K562 (cell line): ENCODE measurements around the gene ING4. TPM values are rescaled to one million over a fixed set of nuclear protein-coding genes. Genes with fewer than 3 reads are reported as not detected.

Source experiments
- CTCF ChIP-seq, 3 experiments: IDR thresholded peaks in 2 of 3; conservative IDR thresholded peaks in 1 of 3; 2 replicates each; pipeline ENCODE4 v1.5.1; 2011 to 2012; ENCODE audit warnings: low read length in 3 of 3, mild to moderate bottlenecking in 3 of 3, control low read depth in 2 of 3, improper control_type of control experiment in 1 of 3, inconsistent platforms in 1 of 3, low read depth in 1 of 3, mixed read lengths in 1 of 3, moderate library complexity in 1 of 3; ENCODE audit not compliant: insufficient read depth in 2 of 3
- PCBP2 ChIP-seq: fragments of 200-400 bp; formaldehyde crosslinking; IDR thresholded peaks from 2 replicates; pipeline ENCODE4 v1.6.1; 2018; ENCODE audit warnings: low read length, low read depth, mild to moderate bottlenecking, moderate library complexity; ENCODE audit not compliant: poor library complexity, severe bottlenecking
- RAD21 ChIP-seq, 2 experiments: fragments of 250-450 bp in 1 of 2; fragments of 450-650 bp in 1 of 2; sonication (Bioruptor Pico) in 1 of 2; formaldehyde crosslinking in 1 of 2; IDR thresholded peaks in 1 of 2; conservative IDR thresholded peaks in 1 of 2; 2 replicates each; pipeline versions ENCODE4 v1.4.0 to v1.8.0; 2020 to 2022; ENCODE audit warnings: mild to moderate bottlenecking in 2 of 2, moderate library complexity in 1 of 2
- RCOR1 ChIP-seq, 2 experiments: IDR thresholded peaks; 2 replicates each; pipeline ENCODE4 v1.6.1; 2012; ENCODE audit warnings: low read depth in 2 of 2, low read length in 2 of 2, borderline replicate concordance in 1 of 2, improper control_type of control experiment in 1 of 2
- TFAP4 ChIP-seq: sonication (generic); formaldehyde crosslinking; IDR thresholded peaks from 2 replicates; pipeline ENCODE4 v1.8.0; 2022; ENCODE audit warnings: missing genetic modification reagents, mild to moderate bottlenecking, moderate library complexity, borderline replicate concordance
- ZBED1 ChIP-seq: IDR thresholded peaks from 2 replicates; pipeline ENCODE4 v1.6.1; 2014
- ZBTB33 ChIP-seq: sonication (generic); formaldehyde crosslinking; IDR thresholded peaks from 2 replicates; pipeline ENCODE4 v1.8.1; 2023; ENCODE audit warnings: mild to moderate bottlenecking, missing genetic modification reagents
- ZNF121 ChIP-seq: sonication (generic); formaldehyde crosslinking; conservative IDR thresholded peaks from 2 replicates; pipeline ENCODE4 v1.8.0; 2022; ENCODE audit warnings: missing genetic modification reagents
- ZNF586 ChIP-seq: fragments of 450-650 bp; formaldehyde crosslinking; conservative IDR thresholded peaks from 2 replicates; pipeline ENCODE4 v1.4.0; 2020; ENCODE audit warnings: mild to moderate bottlenecking, moderate library complexity
- polyA plus RNA-seq, 8 experiments: library from polyadenylated mRNA; depleted of rRNA in 4 of 8; stranded (reverse) in 5 of 8; unstranded in 3 of 8; fragments of >200 nt; fragmentation: Nextera tagmentation in 2 of 8; fragmentation: Illumina TruSeq in 1 of 8; extraction: Ambion mirVana in 2 of 8; extraction: Trizol in 1 of 8; gene quantifications; 2 replicates each; pipeline versions ENCODE4 v1.2.1 to v1.2.3, GENCODE V29; 2011 to 2014; ENCODE audit warnings: inconsistent platforms in 1 of 8, missing spikeins in 1 of 8
- total RNA-seq, 7 experiments: library from RNA; depleted of rRNA in 6 of 7; stranded (reverse); fragments of >200 nt in 6 of 7; fragmentation: Illumina TruSeq in 2 of 7; extraction: Trizol in 2 of 7; gene quantifications; 2 replicates each; pipeline versions ENCODE4 v1.2.1 to v1.2.3, GENCODE V29; 2011 to 2021; ENCODE audit warnings: low replicate concordance in 1 of 7
- TF ChIP-seq, protein P1 (sequence below), 2 experiments: fragments of 450-650 bp; formaldehyde crosslinking in 1 of 2; IDR thresholded peaks; 2 replicates each; pipeline versions ENCODE4 v1.4.0 to v1.6.1; 2014 to 2020; ENCODE audit warnings: mild to moderate bottlenecking in 2 of 2, borderline replicate concordance in 1 of 2, low read depth in 1 of 2

Gene ING4
- total and polyA plus RNA-seq, 9 of the 15 experiments (the other 6 are each of a cell fraction or from before 2014, with no cell fraction given), result 6.6 to 30.2 (median 15.7) TPM

GRCh38 chr12:6644903-6645302, 18.0 kb downstream of the ING4 start (continued):
- TF ChIP-seq CTCF (IDR thresholded peaks at IDR 0.05 in 2 of 3, conservative IDR thresholded peaks at IDR 0.05 in 1 of 3; ENCODE audit: insufficient read depth in 2 of 3, low read depth in 1 of 3, low read length in 3 of 3), result peak; percentile 10 to 53 (median 28); a peak in 2 of 6 replicates
- TF ChIP-seq TFAP4, result peak; percentile 52; the same call in 1 of the 2 replicates
- TF ChIP-seq ZBTB33 (CRISPR knock-in tag), result no peak
- no peak for TF ChIP-seq PCBP2
- TF ChIP-seq ZBED1, result no peak
- TF ChIP-seq RCOR1 (IDR thresholded peaks at IDR 0.05; ENCODE audit: borderline replicate concordance in 1 of 2, low read depth in 2 of 2, low read length in 2 of 2), result no peak
- TF ChIP-seq ZNF121 (CRISPR knock-in tag), result no peak
- TF ChIP-seq RAD21 (CRISPR knock-in tag; conservative IDR thresholded peaks at IDR 0.05 in 1 of 2, IDR thresholded peaks at IDR 0.05 in 1 of 2), result peak; percentile 12 to 59; a peak in 2 of 4 replicates
- TF ChIP-seq ZNF586 (CRISPR knock-in tag), result no peak
- TF ChIP-seq, protein P1, sequence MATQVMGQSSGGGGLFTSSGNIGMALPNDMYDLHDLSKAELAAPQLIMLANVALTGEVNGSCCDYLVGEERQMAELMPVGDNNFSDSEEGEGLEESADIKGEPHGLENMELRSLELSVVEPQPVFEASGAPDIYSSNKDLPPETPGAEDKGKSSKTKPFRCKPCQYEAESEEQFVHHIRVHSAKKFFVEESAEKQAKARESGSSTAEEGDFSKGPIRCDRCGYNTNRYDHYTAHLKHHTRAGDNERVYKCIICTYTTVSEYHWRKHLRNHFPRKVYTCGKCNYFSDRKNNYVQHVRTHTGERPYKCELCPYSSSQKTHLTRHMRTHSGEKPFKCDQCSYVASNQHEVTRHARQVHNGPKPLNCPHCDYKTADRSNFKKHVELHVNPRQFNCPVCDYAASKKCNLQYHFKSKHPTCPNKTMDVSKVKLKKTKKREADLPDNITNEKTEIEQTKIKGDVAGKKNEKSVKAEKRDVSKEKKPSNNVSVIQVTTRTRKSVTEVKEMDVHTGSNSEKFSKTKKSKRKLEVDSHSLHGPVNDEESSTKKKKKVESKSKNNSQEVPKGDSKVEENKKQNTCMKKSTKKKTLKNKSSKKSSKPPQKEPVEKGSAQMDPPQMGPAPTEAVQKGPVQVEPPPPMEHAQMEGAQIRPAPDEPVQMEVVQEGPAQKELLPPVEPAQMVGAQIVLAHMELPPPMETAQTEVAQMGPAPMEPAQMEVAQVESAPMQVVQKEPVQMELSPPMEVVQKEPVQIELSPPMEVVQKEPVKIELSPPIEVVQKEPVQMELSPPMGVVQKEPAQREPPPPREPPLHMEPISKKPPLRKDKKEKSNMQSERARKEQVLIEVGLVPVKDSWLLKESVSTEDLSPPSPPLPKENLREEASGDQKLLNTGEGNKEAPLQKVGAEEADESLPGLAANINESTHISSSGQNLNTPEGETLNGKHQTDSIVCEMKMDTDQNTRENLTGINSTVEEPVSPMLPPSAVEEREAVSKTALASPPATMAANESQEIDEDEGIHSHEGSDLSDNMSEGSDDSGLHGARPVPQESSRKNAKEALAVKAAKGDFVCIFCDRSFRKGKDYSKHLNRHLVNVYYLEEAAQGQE (IDR thresholded peaks at IDR 0.05; ENCODE audit: borderline replicate concordance), result peak; percentile 61; the same call in 1 of the 2 replicates
- TF ChIP-seq, protein P1 (CRISPR knock-in tag; IDR thresholded peaks at IDR 0.05; ENCODE audit: low read depth), result no peak
